ENCODE results near the gene CACTIN.
A peak's percentile ranks its signal among the peaks of the same experiment; 100 is the strongest.
"Not testable (repeated sequence)": the region's sequence is repeated elsewhere in the genome, so short reads cannot be mapped to it uniquely, and the experiment has no call there.

Gene CACTIN

DNA sequence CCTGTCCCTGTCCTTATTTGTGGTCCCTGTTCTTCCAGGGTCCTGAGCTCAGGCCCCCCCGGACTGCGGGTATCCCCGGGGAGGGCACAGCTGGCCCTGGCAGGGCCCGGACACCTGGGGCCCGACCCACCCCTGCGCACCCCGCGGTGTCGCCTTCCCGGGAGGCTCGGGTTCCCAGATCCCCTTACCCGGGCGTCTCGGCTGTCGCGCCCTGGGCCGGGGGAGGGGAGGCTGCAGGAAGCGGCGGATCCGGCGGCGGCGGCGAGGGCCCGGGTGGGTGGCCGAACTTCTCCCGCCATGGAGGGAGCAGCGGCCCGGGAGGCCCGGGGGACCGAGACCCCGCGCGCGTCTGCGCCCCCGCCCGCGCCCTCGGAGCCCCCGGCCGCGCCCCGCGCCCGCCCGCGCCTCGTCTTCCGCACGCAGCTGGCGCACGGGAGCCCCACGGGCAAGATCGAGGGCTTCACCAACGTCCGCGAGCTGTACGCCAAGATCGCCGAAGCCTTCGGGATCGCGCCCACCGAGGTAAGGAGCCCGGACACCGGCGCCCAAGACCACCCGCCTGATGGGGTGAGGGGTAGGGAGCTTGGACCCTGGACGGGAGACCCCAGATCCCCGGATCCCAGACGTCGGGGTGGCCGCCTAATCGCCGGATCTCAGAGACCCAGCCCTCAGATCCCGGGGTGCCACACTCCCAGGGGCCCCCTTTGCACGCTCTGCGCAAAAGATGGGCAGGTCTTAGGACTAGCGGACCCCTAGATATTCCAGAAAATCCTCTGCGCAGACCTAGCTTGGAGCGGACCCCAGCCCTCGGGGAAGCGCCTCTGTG, 41.1 kb downstream of the CACTIN start, which contains the start of gene GIPC3:
GIPC3 (plus strand) TSS at position 178 of the 826 bp plus-strand sequence; CDS start at position 298, 120 bp downstream.
- no peak for DNase-seq

DNA sequence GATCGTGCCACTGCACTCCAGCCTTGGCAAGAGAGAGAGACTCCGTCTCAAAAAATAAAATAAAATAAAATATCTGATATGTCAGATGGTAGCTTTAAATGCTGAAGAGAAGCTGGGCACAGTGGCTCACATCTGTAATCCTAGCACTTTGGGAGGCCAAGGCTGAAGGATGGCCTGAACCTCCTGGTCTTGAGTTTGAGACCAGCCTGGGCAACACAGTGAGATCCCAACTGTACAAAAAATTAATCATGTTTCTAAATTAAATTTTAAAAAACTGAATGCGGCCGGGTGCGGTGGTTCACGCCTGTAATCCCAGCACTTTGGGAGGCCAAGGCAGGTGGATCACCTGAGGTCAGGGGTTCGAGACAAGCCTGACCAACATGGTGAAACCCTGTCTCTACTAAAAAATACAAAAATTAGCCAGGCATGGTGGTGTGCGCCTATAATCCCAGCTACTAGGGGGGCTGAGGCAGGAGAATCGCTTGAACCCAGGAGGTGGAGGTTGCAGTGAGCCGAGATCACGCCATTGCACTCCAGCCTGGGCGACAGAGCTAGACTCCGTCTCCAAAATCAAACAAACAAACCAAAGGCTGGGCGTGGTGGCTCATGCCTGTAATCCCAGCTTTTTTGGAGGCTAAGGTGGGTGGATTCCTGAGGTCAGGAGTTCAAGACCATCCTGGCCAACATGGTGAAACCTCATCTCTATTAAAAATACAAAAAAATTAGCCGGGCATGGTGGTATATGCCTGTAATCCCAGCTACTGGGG, 42.4 kb downstream of the CACTIN start:
- DNase-seq: not testable (repeated sequence)

DNA sequence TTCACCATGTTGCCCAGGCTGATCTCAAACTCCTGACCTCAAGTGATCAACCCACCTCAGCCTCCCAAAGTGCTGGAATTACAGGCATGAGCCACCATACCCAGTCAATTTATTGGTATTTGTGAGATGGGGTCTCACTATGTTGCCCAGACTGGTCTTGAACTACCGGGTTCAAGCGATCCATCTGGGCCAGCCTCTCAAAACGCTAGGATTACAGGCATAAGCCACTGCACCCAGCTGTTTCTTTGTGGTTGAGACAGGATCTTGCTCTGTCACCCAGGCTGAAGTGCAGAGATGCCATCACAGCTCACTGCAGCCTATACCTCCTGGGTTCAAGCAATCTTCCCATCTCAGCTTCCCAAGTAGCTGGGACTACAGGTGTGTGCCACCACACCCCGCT, 44.8 kb downstream of the CACTIN start:
- not testable (repeated sequence) for DNase-seq

DNA sequence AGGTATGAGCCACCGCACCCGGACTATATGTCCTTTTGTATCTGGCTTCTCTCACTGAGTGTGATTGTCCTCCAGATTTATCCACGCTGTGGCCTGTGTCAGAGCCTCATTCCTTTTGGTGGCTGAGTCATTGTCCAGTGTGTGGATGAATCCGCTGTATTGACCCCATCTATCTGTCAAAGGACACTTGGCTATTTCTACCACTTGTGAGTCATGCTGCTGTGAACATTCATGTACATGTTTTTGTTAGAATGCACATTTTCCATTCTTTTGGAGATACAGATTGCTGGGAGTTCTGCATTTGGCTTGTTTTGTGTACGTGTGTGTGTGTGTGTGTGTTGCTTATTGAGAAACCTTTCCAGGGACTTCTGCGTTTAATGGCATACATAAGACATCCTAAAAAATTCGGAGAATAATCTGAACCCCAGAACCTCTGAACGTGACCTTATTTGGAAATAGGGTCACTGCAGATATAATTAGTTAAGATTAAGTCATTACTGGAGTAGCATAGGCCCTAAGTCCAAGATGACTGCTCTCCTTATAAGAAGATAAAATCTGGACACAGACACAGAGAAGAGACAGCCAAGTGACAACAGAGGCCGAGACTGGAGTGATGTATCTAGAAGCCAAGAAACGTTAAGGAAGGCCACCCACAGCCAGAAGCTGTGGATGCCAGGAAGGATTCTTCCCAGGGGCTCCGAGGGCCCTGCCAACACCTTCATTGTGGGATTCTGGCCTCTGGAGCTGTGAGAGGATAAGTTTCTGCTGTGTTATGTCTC, 46.2 kb downstream of the CACTIN start:
- no peak for DNase-seq

DNA sequence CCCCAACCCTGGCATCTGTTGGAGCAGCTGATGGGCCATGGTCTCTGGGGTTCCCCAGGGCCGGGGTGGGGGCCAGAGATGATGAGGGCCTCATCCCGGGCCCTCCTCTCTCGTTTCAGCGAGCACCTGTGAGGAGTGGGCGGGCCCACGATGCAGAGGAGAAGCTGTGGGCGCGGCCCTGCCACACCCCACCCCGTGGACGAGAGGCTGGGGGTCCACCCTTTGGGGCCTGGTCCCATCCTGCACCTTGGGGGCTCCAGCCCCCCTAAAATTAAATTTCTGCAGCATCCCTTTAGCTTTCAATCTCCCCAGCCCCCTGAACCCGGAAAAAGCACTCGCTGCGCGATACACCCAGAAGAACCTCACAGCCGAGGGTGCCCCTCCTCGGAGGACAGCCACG, 48.2 kb downstream of the CACTIN start:
- DNase-seq: no peak

DNA sequence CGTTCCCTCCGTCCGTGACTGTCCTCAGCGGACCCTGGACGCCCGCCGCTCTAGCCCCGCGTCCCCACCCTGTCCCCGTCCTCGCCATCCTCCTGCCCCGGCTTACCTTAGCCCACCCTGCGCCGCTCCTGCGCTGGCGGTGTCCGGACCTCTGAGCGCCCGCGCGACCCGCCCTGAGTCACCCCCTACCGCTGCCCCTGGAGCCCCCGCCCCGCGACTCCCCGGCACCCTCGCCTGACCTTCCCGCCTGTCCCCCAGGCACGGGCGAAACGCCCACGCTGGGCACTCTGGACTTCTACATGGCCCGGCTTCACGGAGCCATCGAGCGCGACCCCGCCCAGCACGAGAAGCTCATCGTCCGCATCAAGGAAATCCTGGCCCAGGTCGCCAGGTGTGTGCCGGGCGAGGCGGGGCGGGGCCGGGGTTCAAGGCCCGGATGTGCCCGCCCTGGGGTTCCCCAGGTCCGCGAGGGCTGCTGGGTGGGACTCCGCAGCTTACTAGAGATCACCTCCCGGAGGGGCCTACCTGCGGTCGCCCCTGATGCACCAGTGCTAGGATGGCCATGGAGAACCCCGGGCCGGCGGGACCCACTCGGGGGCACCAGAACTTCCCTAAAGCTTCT, 48.8 kb downstream of the CACTIN start:
- no peak for DNase-seq

DNA sequence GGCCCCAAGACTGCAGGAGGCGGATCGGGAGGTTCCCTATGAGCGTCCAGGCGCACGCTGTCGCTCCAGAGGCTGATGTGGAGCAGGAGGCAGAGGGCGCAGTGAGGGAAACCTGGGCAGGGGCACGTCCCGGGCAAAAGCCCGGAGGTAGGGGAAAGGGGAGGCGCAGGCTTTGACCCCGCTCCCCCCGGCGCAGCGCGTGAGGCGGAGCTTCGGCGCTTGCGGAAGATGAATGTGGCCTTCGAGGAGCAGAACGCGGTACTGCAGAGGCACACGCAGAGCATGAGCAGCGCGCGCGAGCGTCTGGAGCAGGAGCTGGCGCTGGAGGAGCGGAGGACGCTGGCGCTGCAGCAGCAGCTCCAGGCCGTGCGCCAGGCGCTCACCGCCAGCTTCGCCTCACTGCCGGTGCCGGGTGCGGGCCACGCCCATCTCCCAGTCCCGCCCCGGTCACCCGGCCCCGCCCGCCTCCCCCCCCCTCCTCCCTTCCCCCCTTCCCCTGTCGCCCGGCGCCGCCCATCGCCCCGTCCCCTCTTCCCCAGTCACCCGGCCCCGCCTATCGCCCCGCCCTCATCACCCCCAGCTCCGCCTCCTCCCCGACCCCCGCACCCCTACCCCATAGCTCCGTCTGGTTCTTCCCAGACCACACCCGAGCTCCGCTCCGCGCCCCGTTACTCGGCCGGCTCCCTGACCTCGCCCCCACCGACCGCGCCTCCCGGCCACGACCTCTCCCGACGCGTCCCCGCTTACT, 49.7 kb downstream of the CACTIN start:
- no peak for DNase-seq

DNA sequence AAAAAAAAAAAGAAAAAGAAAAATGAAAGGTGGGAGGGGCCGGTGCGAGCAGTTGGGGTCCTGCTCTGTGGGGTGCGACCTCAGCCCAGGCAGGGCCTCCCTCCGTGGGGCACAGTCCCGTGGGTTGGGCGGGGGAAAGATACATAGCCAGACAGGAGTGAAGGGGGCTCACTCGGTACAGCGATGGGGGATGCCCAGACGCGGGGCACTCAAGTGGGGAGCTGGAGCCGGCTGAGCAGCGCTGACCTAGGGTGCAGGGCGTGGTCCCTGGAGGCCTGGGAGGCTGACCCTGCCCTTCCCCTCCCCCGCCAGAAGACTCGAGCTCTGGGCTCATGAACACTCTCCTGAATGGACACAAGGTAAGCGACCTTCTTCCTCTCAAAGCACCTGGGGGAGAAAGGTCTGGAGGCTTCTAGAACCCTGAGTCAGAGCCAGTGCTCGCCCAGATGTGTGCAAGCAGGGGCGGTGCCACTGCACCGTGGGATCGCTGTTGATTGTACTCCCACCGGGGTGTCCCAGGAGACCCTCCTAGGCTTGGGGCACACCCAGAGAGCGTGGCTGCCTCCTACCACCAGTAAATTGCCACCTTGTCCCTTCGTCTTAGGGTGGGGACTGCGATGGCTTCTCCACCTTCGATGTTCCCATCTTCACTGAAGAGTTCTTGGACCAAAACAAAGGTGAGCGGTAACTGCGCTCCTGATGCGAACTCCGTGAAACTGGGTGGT, 50.5 kb downstream of the CACTIN start:
- no peak for DNase-seq

DNA sequence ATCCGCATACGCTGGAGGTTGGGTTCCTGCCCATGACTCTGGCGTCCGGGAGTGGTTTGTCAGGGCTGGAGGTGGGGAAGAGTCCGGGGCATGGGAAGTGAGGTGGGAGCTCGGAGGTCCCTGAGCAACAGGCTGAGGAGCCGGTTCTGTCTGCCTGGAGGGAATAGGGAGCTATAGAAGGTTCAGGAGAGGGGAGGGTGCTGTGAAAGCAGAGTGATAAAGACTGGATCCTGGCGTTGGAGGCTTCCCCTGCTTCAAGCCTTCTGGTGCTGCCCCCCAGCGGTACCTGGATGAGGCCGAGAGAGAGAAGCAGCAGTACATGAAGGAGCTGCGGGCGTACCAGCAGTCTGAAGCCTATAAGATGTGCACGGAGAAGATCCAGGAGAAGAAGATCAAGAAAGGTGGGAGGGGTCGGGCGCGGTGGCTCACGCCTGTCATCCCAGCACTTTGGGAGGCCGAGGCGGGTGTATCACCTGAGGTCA, 51.3 kb downstream of the CACTIN start:
- DNase-seq: no peak

DNA sequence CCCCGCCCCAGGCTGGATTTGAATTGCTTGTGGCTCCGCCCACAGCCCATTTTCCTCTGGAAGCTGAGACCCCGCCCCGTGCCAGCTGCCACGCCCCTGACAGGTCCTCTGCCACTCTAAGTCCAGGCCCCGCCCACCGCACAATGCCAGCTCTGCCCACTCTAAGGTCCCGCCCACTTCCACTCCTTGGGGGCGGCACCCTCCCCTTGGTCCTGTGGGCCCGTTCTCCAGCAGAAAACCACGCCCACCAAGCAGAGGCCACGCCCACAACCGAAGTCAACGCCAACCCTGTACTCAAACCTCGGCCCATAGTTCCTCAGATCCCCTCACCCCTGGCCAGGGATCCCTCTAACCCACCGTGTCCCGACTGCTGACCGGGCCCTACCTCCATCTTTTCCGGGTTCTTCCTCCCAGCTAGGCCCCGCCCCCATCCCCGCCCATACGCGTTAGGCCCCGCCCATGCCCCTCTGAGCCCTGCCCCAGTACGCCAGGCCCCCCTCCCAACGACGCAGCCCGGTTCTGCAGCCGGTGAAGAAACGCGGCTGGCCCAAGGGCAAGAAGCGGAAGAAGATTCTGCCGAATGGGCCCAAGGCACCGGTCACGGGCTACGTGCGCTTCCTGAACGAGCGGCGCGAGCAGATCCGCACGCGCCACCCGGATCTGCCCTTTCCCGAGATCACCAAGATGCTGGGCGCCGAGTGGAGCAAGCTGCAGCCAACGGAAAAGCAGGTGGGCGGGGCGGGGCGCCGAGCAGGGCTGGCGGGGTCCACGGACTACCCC, 52.5 kb downstream of the CACTIN start:
- no peak for DNase-seq

DNA sequence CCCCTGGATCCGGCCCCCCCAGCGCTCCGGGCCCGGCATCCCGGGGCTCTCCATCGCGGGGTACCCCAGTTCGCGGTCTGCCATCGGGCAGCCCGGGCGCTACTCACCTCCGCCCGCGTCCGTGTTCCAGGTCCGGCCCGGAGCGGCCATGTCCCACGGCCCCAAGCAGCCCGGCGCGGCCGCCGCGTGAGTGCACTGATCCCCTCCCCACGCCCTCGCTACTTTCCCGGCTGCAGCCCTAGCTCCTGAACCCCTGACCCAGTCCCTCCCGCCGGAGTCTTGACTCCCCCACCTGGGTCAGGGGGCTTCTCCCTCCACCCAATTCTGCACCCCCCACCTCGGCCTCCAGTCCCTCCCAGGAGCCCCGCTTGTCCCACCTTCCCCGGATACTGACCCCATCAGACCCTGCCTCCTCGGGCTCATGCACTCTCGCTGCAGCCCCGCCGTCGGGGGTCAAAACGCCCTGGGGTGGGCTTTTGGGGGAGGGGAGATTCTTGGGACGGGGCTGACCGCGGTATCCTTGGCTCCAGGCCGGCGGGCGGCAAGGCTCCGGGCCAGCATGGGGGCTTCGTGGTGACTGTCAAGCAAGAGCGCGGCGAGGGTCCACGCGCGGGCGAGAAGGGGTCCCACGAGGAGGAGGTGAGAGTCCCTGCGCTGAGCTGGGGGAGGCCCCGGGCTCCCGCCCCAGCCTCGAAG, 53.3 kb downstream of the CACTIN start:
- DNase-seq: no peak

DNA sequence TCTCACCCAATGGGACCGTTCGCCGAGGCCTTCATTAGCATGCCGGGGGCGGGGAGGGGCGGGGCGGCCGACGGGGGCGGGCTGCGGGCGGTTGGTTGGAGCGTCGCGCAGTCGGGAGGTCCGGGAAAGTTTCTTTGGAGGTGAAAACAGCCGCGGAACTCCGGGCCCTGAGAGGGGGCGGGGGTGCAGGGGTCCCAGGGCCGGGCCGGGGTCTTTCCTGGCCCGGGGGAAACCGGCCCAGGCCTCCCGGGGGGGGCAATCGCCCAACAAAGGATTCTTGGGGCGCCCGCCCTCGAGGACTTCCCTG, 53.8 kb downstream of the CACTIN start, which contains the start of gene HMG20B:
HMG20B (plus strand) TSS at position 90 of the 307 bp plus-strand sequence. CDS start 366 bp downstream, outside the sequence.
- DNase-seq: no peak

DNA sequence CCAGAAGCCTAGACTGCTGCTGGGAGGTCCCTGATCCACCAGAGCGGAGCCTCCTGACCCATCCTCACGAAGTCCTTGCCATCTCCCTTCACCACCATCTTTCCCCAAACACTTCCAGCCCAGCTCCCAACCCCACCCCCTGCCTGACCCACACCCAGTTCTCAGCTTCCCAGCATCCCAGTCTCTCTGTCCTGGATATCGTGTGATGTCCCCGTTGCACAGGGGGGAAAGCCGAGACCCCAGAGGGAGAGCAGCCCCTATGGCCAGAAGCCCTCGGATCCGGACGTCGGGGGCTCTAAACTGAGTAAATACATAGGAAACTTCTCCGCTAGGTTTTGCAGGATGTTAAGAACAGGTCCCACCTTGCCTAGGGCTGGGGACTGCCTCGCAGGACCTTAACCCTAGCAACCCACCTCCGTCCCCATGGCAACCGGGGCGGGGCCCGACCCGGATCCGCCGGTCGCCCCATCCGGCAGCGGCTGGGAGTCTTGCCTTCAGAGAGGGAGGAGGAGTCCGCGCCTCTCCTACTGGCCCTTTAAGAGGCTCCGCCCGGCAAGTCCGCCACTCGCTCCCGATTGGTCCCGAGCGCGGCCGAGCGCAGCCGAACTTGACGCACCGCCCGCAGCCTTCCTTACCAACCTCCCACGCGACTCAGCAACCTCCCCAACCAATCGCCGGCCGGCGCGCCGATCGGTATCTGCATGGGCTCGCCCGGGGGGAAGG, 54.3 kb downstream of the CACTIN start:
- peak; percentile 69 to 87 for DNase-seq

DNA sequence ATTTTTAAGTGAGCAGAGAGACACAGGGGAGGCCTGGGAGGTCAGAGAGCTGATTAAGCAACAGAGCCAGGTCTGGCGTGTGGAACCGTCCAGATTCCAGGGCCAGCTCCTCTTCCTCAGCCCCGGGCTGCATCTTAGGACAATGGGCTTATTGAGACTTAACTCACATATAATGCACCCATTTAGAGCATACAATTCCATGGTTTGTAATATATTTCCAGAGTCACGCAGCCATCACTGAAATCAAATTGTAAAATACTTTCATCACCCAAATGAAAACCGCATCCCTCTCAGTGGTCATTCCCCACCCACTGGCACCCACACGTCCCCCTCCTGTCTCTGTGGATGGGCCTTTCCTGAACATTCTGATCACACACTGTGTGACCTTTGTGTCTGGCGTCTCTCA, 56.0 kb downstream of the CACTIN start:
- no peak for DNase-seq

DNA sequence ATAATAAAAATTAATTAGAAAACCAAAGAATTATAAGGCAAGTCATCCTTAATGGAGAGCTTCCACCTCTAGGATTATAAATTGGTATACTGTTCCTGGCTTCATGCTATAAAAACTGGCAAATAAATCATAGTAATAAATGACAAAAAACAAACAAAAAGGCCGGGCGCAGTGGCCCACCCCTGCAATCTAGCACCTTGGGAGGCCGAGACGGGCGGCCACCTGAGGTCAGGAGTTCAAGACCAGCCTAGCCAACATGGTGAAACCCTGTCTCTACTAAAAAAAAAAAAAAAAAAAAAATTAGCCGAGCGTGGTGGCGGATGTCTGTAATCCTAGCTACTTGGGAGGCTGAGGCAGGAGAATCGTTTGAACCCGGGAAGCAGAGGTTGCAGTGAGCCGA, 56.5 kb downstream of the CACTIN start:
- DNase-seq: not testable (repeated sequence)

DNA sequence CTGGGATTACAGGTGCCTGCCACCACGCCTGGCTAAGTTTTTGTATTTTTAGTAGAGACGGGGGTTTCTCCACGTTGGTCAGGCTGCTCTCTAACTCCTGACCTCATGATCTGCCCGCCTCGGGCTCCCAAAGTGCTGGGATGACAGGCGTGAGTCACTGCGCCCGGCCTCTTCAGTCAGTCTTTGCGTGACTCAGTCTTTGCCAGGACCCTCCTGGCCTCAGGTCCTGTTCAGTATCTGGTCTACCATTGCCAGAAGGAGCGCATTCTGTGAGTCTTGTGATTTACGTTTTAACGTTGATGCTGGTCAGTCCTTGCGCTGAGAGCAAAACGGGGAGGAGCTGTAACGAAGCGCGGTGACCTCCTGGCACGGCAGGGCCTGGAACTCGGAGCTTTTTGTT, 61.5 kb downstream of the CACTIN start:
- DNase-seq: no peak

DNA sequence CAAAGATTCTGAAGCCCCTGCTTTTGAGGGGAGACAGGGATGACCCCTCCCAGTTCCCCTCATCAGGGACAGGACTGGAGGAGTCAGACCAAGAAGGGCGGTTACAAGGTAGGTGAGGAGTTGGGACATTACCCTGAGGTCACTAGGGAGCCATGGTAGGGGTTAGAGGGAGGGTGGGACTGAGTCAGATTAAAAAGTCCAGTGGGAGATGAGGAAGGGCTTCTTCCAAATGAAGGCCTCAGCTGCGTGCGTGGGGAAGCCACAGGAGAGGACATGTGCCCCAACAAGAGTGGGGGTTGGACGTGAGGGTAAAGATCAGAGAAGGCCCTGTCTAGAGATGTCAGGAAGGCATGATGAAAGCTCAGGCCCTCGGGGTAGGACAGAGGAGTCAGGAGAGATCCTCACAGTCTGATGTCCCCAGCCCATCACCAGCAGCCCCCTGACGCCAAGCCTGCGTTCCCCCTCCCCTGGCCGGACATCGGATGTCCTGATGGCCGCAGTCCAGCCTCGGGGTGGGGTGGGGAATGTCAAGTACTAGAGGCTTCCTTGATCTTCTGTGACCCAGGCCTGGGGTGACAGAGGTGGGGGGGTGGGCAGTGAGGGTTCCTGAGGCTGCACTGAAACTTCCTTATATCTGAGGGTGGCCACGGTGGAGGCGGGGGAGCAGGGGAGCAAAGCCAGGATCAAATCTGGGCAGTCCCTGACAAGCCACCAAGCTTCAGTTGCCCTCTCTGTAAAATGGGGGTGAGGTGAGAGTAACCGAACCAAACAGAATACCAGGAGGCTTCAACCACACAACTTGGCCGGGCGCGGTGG, 62.7 kb downstream of the CACTIN start:
- DNase-seq: no peak

Data from cerebellar nuclear complex (tissue), 1 donor.